Endothelial cell of umbilical vein (primary cell): ENCODE results near the gene COL28A1. TPM values are rescaled to one million over a fixed set of nuclear protein-coding genes. Genes with fewer than 3 reads are reported as not detected.

ENCODE experiments used
- BruUV-seq: library from RNA; stranded (reverse); fragments of 400-500 nt; replicated peaks from 2 replicates; lab custom pipeline; 2021; lab: Mats Ljungman, UMichigan
- CTCF ChIA-PET: fragments of 300-600, 350-600 bp; sonication (Branson Sonifier 250); formaldehyde crosslinking; loops from one replicate; lab custom pipeline; 2021; ENCODE audit warnings: antibody characterized with exemption, inconsistent platforms; lab: Charles Lee
- POLR2A ChIA-PET: fragments of 300-600, 350-600 bp; sonication (Branson Sonifier 250); formaldehyde crosslinking; loops from one replicate; lab custom pipeline; 2021; ENCODE audit warnings: antibody characterized with exemption, inconsistent platforms; lab: Charles Lee
- DNase-seq: peaks from one replicate; pipeline ENCODE4 v3.0.0-alpha.2; 2011; ENCODE audit warnings: low read depth, low spot score
- FAIRE-seq: peaks from 2 replicates; lab custom pipeline; 2011; peaks lifted over from hg19 to GRCh38; lab: Jason Lieb, UNC
- H2AFZ ChIP-seq: 2 replicates; pipeline ENCODE4 v1.6.0; 2012; ENCODE audit warnings: low read depth, low read length, control low read depth, inconsistent platforms
- H3K27ac ChIP-seq: 2 replicates; pipeline ENCODE4 v1.5.1; 2011; ENCODE audit warnings: low read depth, mild to moderate bottlenecking, control low read depth, low read length, moderate library complexity; ENCODE audit not compliant: insufficient read depth
- H3K27me3 ChIP-seq, 2 experiments: 2 replicates each; pipeline versions ENCODE4 v1.6.0 to v1.6.1; 2011; ENCODE audit warnings: low read length in 2 of 2, mixed read lengths in 1 of 2; ENCODE audit not compliant: control insufficient read depth in 2 of 2, insufficient read depth in 2 of 2
- H3K36me3 ChIP-seq, 2 experiments: 2 replicates in 1 of 2; 3 replicates in 1 of 2; pipeline ENCODE4 v1.5.1; 2011; ENCODE audit warnings: low read length in 2 of 2, mild to moderate bottlenecking in 1 of 2, moderate library complexity in 1 of 2; ENCODE audit not compliant: control insufficient read depth in 2 of 2, insufficient read depth in 2 of 2; ENCODE audit errors: extremely low read depth in 1 of 2
- H3K4me1 ChIP-seq: 3 replicates; pipeline ENCODE4 v1.5.1; 2011; ENCODE audit warnings: mild to moderate bottlenecking, low read length; ENCODE audit not compliant: control insufficient read depth, insufficient read depth; ENCODE audit errors: extremely low read depth
- H3K4me2 ChIP-seq: 2 replicates; pipeline ENCODE4 v1.6.1; 2011; ENCODE audit warnings: low read length, control low read depth, mixed read lengths; ENCODE audit not compliant: insufficient read depth
- H3K4me3 ChIP-seq, 3 experiments: fragments of 200-600 bp in 1 of 3; sonication (generic), shearing (Covaris generic) in 1 of 3; replicated peaks in 1 of 3; 2 replicates each; pipeline ENCODE4 v1.5.1; 2011 to 2016; ENCODE audit warnings: control low read depth in 3 of 3, low read length in 3 of 3, mild to moderate bottlenecking in 2 of 3, inconsistent platforms in 1 of 3, low read depth in 1 of 3, moderate library complexity in 1 of 3; ENCODE audit not compliant: insufficient read depth in 1 of 3
- H3K79me2 ChIP-seq: 2 replicates; pipeline ENCODE4 v1.6.0; 2012; ENCODE audit warnings: low read length, inconsistent platforms; ENCODE audit not compliant: control insufficient read depth, insufficient read depth
- H3K9ac ChIP-seq: replicated peaks from 2 replicates; pipeline ENCODE3; 2011; ENCODE audit warnings: low read length, control low read depth; ENCODE audit not compliant: insufficient read depth; ENCODE audit errors: extremely low read depth
- H3K9me1 ChIP-seq: replicated peaks from 3 replicates; pipeline ENCODE4 v1.6.0; 2011; ENCODE audit warnings: mild to moderate bottlenecking, low read length; ENCODE audit not compliant: control insufficient read depth, insufficient read depth; ENCODE audit errors: extremely low read depth
- H3K9me3 ChIP-seq: replicated peaks from 2 replicates; pipeline ENCODE4 v1.5.1; 2012; ENCODE audit warnings: low read length, inconsistent platforms; ENCODE audit not compliant: control insufficient read depth, insufficient read depth
- H4K20me1 ChIP-seq: replicated peaks from 2 replicates; pipeline ENCODE3; 2011; ENCODE audit warnings: mild to moderate bottlenecking, low read length; ENCODE audit not compliant: control insufficient read depth, insufficient read depth; ENCODE audit errors: extremely low read depth
- CTCF ChIP-seq, 2 donors: IDR thresholded peaks; 1 replicate in 1 of 2; 2 replicates in 1 of 2; pipeline ENCODE4 v1.5.1; 2011; ENCODE audit warnings: low read length in 2 of 2, mild to moderate bottlenecking in 2 of 2, moderate library complexity in 2 of 2, control low read depth in 1 of 2, inconsistent platforms in 1 of 2, low read depth in 1 of 2; ENCODE audit not compliant: insufficient read depth in 1 of 2; ENCODE audit errors: extremely low read depth in 1 of 2
- EZH2 ChIP-seq: IDR thresholded peaks from 2 replicates; pipeline ENCODE4 v1.6.1; 2012; ENCODE audit warnings: borderline replicate concordance, low read depth, mild to moderate bottlenecking, moderate library complexity, low read length, inconsistent platforms; ENCODE audit not compliant: severe bottlenecking
- FOS ChIP-seq: IDR thresholded peaks from 2 replicates; pipeline ENCODE4 v1.6.1; 2011; ENCODE audit warnings: mild to moderate bottlenecking, low read length, moderate library complexity, borderline replicate concordance; ENCODE audit not compliant: insufficient read depth
- GATA2 ChIP-seq: IDR thresholded peaks from 2 replicates; pipeline ENCODE4 v1.7.0; 2011; ENCODE audit warnings: low read depth, mild to moderate bottlenecking, moderate library complexity, mixed read lengths, low read length; ENCODE audit not compliant: insufficient read length, insufficient read depth
- JUN ChIP-seq: IDR thresholded peaks from 2 replicates; pipeline ENCODE4 v1.6.1; 2011; ENCODE audit warnings: borderline replicate concordance, low read depth; ENCODE audit not compliant: insufficient read length, insufficient read depth
- MAX ChIP-seq: IDR thresholded peaks from 2 replicates; pipeline ENCODE4 v1.6.1; 2011; ENCODE audit not compliant: insufficient read depth, insufficient read length
- MYC ChIP-seq: IDR thresholded peaks from one replicate; pipeline ENCODE4 v1.6.1; 2011; ENCODE audit warnings: mild to moderate bottlenecking, low read depth, low read length
- POLR2A ChIP-seq: IDR thresholded peaks from 2 replicates; pipeline ENCODE4 v1.6.1; 2012; ENCODE audit warnings: low read depth, mild to moderate bottlenecking, control low read depth, low read length
- POLR2AphosphoS5 ChIP-seq: IDR thresholded peaks from 2 replicates; pipeline ENCODE4 v1.6.1; 2012; ENCODE audit warnings: low read depth, mild to moderate bottlenecking, control low read depth, low read length, moderate library complexity; ENCODE audit not compliant: insufficient read depth
- dilution Hi-C: fragments of 300-500 bp; cut with MboI; formaldehyde crosslinking; loops from one replicate; pipeline ENCODE4 v1.15.0; 2019; ENCODE audit warnings: low sequenced_read_pairs; ENCODE audit not compliant: extremely low pct_ligation_motif_present
- intact Hi-C: fragments of 100-400 bp; cut with micrococcal nuclease; formaldehyde crosslinking; loops from one replicate; pipeline ENCODE4 v1.10.0; 2022
- polyA plus RNA-seq, 4 experiments: library from polyadenylated mRNA; depleted of rRNA in 3 of 4; stranded (reverse) in 3 of 4; unstranded in 1 of 4; fragments of >200 nt; gene quantifications; 2 replicates each; pipeline versions ENCODE4 v1.2.1 to v1.2.3, GENCODE V29; 2011 to 2012; ENCODE audit warnings: missing spikeins in 1 of 4
- total RNA-seq: library from RNA; stranded (reverse); gene quantifications from 2 replicates; pipeline ENCODE4 v1.2.3, GENCODE V29; 2021

The COL28A1 gene
- total and polyA plus RNA-seq, 2 donors (not counting 3 experiments of a cell fraction or from before 2014, with no cell fraction given), result not detected

GRCh38 chr7:7416031-7416858 is 119.4 kb downstream of the COL28A1 start:
- ChIA-PET POLR2A (no interaction called here), CTCF (interaction anchor here (0.6 to 2.8 kb wide), 8 partner anchors 8 to 880 kb away, joined by 3 to 22 read pairs (median 4); no protein-coding TSS in a partner anchor)
- TF ChIP-seq FOS, result no peak
- TF ChIP-seq POLR2A, result no peak
- no peak for TF ChIP-seq EZH2
- no peak for TF ChIP-seq JUN
- TF ChIP-seq MAX, result no peak
- TF ChIP-seq GATA2, result no peak
- TF ChIP-seq MYC, result no peak
- no peak for TF ChIP-seq POLR2AphosphoS5
- no peak for TF ChIP-seq CTCF (IDR thresholded peaks at IDR 0.05; ENCODE audit: extremely low read depth in 1 of 2, insufficient read depth in 1 of 2, low read depth in 1 of 2, low read length in 2 of 2)
- BruUV-seq, result no TSS peak
- Histone ChIP-seq H3K9me3 (no peaks in the 10 kb centered on the region), H2AFZ (no peak overlapping the region), H3K27me3 (no peaks in the 10 kb centered on the region), H3K4me1 (no peaks in the 10 kb centered on the region), H3K9me1 (no peaks in the 10 kb centered on the region), H3K9ac (no peak overlapping the region), H3K27ac (no peak overlapping the region), H3K79me2 (no peaks in the 10 kb centered on the region), H3K4me2 (no peak overlapping the region), H3K4me3 (no peak overlapping the region), H4K20me1 (no peaks in the 10 kb centered on the region), H3K36me3 (no peaks in the 10 kb centered on the region)
- no peak for FAIRE-seq
- DNase-seq, result no peak
- dilution Hi-C loops (no loop called here), intact Hi-C loops (no loop called here)
